K562 (cell line): Measurements from ENCODE around the gene MLH1. TPM values are rescaled to one million over a fixed set of nuclear protein-coding genes. Genes with fewer than 3 reads are reported as not detected.

Experiments used
- ARNT ChIP-seq, 2 experiments: fragments of 450-650 bp; IDR thresholded peaks; 2 replicates each; pipeline ENCODE4 v1.6.1; 2016; ENCODE audit warnings: mild to moderate bottlenecking in 1 of 2
- CHCHD3 ChIP-seq: fragments of 250-450 bp; sonication (Bioruptor Pico); IDR thresholded peaks from 2 replicates; pipeline ENCODE4 v2.1.2; 2022; ENCODE audit warnings: mild to moderate bottlenecking
- CHD1 ChIP-seq: fragments of 200-600 bp; sonication (generic); IDR thresholded peaks from one replicate; pipeline ENCODE4 v1.6.1; 2012; ENCODE audit warnings: mild to moderate bottlenecking, moderate library complexity, low read length, inconsistent platforms
- ESRRA ChIP-seq: fragments of 450-650 bp; IDR thresholded peaks from 2 replicates; pipeline ENCODE4 v1.6.1; 2014; ENCODE audit warnings: low read depth, mild to moderate bottlenecking, moderate library complexity, borderline replicate concordance
- HEY1 ChIP-seq: fragments of 250-450 bp; sonication (Bioruptor Pico); IDR thresholded peaks from 2 replicates; pipeline ENCODE4 v1.5.0; 2020; ENCODE audit warnings: mild to moderate bottlenecking, moderate library complexity, borderline replicate concordance
- HOMEZ ChIP-seq: fragments of 250-450 bp; sonication (Bioruptor Pico); IDR thresholded peaks from 2 replicates; pipeline ENCODE4 v1.4.0; 2020; ENCODE audit warnings: mild to moderate bottlenecking, moderate library complexity
- SIN3B ChIP-seq: fragments of 450-650 bp; IDR thresholded peaks from 2 replicates; pipeline ENCODE4 v1.6.1; 2017; ENCODE audit warnings: low read depth, mild to moderate bottlenecking, moderate library complexity
- SLC30A9 ChIP-seq: fragments of 250-450 bp; sonication (Bioruptor Pico); IDR thresholded peaks from 2 replicates; pipeline ENCODE4 v1.8.0; 2022; ENCODE audit warnings: mild to moderate bottlenecking, moderate library complexity
- SPI1 ChIP-seq: IDR thresholded peaks from 2 replicates; pipeline ENCODE4 v1.6.1; 2011; ENCODE audit warnings: low read depth, low read length, control low read depth, borderline replicate concordance
- TFAP4 ChIP-seq: sonication (generic); formaldehyde crosslinking; IDR thresholded peaks from 2 replicates; pipeline ENCODE4 v1.8.0; 2022; ENCODE audit warnings: missing genetic modification reagents, mild to moderate bottlenecking, moderate library complexity, borderline replicate concordance
- ZNF12 ChIP-seq: sonication (generic); formaldehyde crosslinking; IDR thresholded peaks from 2 replicates; pipeline ENCODE4 v1.4.0; 2020; ENCODE audit warnings: mild to moderate bottlenecking, missing genetic modification reagents
- ZNF717 ChIP-seq: fragments of 250-450 bp; sonication (Bioruptor Pico); IDR thresholded peaks from 2 replicates; pipeline ENCODE4 v1.5.0; 2021
- polyA plus RNA-seq, 8 experiments: library from polyadenylated mRNA; depleted of rRNA in 4 of 8; stranded (reverse) in 5 of 8; unstranded in 3 of 8; fragments of >200 nt; fragmentation: Nextera tagmentation in 2 of 8; fragmentation: Illumina TruSeq in 1 of 8; extraction: Ambion mirVana in 2 of 8; extraction: Trizol in 1 of 8; gene quantifications; 2 replicates each; pipeline versions ENCODE4 v1.2.1 to v1.2.3, GENCODE V29; 2011 to 2014; ENCODE audit warnings: inconsistent platforms in 1 of 8, missing spikeins in 1 of 8
- total RNA-seq, 7 experiments: library from RNA; depleted of rRNA in 6 of 7; stranded (reverse); fragments of >200 nt in 6 of 7; fragmentation: Illumina TruSeq in 2 of 7; extraction: Trizol in 2 of 7; gene quantifications; 2 replicates each; pipeline versions ENCODE4 v1.2.1 to v1.2.3, GENCODE V29; 2011 to 2021; ENCODE audit warnings: low replicate concordance in 1 of 7
- TF ChIP-seq, protein P1 (sequence below): fragments of 150-350 bp; conservative IDR thresholded peaks from 2 replicates; pipeline ENCODE4 v1.6.1; 2014; ENCODE audit warnings: low read length
- TF ChIP-seq, protein P2 (sequence below): fragments of 450-650 bp; IDR thresholded peaks from 2 replicates; pipeline ENCODE4 v1.6.1; 2017; ENCODE audit warnings: antibody characterized with exemption
- TF ChIP-seq, protein P3 (sequence below): fragments of 250-450 bp; sonication (Bioruptor Pico); IDR thresholded peaks from 2 replicates; pipeline ENCODE4 v1.5.0; 2021; ENCODE audit warnings: mild to moderate bottlenecking, borderline replicate concordance
- TF ChIP-seq, protein P4 (sequence below), 2 experiments: fragments of 250-450 bp in 1 of 2; fragments of 450-650 bp in 1 of 2; sonication (Bioruptor Pico) in 1 of 2; IDR thresholded peaks; 2 replicates each; pipeline versions ENCODE4 v1.6.1 to v1.8.0; 2016 to 2021; ENCODE audit warnings: mild to moderate bottlenecking in 2 of 2, moderate library complexity in 2 of 2, missing compliant biosample characterization in 1 of 2, missing genetic modification characterization in 1 of 2

The MLH1 gene
- total and polyA plus RNA-seq, 9 of the 15 experiments (the other 6 are each of a cell fraction or from before 2014, with no cell fraction given), result 76.4 to 155 (median 117) TPM

GRCh38 chr3:36957862-36958686 is 35.2 kb upstream of the MLH1 start (continued):
- TF ChIP-seq, protein P1, sequence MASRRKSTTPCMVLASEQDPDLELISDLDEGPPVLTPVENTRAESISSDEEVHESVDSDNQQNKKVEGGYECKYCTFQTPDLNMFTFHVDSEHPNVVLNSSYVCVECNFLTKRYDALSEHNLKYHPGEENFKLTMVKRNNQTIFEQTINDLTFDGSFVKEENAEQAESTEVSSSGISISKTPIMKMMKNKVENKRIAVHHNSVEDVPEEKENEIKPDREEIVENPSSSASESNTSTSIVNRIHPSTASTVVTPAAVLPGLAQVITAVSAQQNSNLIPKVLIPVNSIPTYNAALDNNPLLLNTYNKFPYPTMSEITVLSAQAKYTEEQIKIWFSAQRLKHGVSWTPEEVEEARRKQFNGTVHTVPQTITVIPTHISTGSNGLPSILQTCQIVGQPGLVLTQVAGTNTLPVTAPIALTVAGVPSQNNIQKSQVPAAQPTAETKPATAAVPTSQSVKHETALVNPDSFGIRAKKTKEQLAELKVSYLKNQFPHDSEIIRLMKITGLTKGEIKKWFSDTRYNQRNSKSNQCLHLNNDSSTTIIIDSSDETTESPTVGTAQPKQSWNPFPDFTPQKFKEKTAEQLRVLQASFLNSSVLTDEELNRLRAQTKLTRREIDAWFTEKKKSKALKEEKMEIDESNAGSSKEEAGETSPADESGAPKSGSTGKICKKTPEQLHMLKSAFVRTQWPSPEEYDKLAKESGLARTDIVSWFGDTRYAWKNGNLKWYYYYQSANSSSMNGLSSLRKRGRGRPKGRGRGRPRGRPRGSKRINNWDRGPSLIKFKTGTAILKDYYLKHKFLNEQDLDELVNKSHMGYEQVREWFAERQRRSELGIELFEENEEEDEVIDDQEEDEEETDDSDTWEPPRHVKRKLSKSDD, result no peak
- TF ChIP-seq ZNF12 (CRISPR knock-in tag) (no peak), CHCHD3 (CRISPR knock-in tag) (no peak), HEY1 (CRISPR knock-in tag) (peak; percentile 48; the same call in 1 of the 2 replicates), HOMEZ (CRISPR knock-in tag) (no peak), SIN3B (no peak), SPI1 (no peak), ARNT (IDR thresholded peaks at IDR 0.05) (peak; percentile 94 to 98), ESRRA (peak; percentile 70; the same call in 1 of the 2 replicates), SLC30A9 (no peak), CHD1 (no peak), TFAP4 (CRISPR knock-in tag) (no peak), ZNF717 (CRISPR knock-in tag) (no peak)
- TF ChIP-seq, protein P2, sequence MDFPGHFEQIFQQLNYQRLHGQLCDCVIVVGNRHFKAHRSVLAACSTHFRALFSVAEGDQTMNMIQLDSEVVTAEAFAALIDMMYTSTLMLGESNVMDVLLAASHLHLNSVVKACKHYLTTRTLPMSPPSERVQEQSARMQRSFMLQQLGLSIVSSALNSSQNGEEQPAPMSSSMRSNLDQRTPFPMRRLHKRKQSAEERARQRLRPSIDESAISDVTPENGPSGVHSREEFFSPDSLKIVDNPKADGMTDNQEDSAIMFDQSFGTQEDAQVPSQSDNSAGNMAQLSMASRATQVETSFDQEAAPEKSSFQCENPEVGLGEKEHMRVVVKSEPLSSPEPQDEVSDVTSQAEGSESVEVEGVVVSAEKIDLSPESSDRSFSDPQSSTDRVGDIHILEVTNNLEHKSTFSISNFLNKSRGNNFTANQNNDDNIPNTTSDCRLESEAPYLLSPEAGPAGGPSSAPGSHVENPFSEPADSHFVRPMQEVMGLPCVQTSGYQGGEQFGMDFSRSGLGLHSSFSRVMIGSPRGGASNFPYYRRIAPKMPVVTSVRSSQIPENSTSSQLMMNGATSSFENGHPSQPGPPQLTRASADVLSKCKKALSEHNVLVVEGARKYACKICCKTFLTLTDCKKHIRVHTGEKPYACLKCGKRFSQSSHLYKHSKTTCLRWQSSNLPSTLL, result no peak
- TF ChIP-seq, protein P3, sequence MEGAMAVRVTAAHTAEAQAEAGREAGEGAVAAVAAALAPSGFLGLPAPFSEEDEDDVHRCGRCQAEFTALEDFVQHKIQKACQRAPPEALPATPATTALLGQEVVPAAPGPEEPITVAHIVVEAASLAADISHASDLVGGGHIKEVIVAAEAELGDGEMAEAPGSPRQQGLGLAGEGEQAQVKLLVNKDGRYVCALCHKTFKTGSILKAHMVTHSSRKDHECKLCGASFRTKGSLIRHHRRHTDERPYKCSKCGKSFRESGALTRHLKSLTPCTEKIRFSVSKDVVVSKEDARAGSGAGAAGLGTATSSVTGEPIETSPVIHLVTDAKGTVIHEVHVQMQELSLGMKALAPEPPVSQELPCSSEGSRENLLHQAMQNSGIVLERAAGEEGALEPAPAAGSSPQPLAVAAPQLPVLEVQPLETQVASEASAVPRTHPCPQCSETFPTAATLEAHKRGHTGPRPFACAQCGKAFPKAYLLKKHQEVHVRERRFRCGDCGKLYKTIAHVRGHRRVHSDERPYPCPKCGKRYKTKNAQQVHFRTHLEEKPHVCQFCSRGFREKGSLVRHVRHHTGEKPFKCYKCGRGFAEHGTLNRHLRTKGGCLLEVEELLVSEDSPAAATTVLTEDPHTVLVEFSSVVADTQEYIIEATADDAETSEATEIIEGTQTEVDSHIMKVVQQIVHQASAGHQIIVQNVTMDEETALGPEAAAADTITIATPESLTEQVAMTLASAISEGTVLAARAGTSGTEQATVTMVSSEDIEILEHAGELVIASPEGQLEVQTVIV (CRISPR knock-in tag), result no peak
- TF ChIP-seq, protein P4, sequence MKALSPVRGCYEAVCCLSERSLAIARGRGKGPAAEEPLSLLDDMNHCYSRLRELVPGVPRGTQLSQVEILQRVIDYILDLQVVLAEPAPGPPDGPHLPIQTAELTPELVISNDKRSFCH (CRISPR knock-in tag; IDR thresholded peaks at IDR 0.05), result no peak
- TF ChIP-seq, protein P4 (tag; IDR thresholded peaks at IDR 0.05), result no peak
